ENCODE measurements around the gene FAM131B. TPM values are rescaled to one million over a fixed set of nuclear protein-coding genes. Genes with fewer than 3 reads are reported as not detected.

The FAM131B gene
- total RNA-seq, 1 donor from 2014 or later: 17.0 TPM

GRCh38 chr7:143396625-143397556 lies 34.4 kb upstream of the FAM131B start:
- DNase-seq (ENCODE audit: extremely low spot score, unreplicated experiment): no peak
- no peak for TF ChIP-seq CTCF (IDR thresholded peaks at IDR 0.05)
- Mint-ChIP-seq H3K4me1 (ENCODE audit: unreplicated experiment) (peaks cover 11% of the 10 kb centered on the region), H3K27me3 (ENCODE audit: unreplicated experiment) (peaks cover 13% of the 10 kb centered on the region), H3K36me3 (ENCODE audit: unreplicated experiment) (peaks cover 7% of the 10 kb centered on the region), H3K9me3 (ENCODE audit: unreplicated experiment) (no peaks in the 10 kb centered on the region), H3K4me3 (ENCODE audit: unreplicated experiment) (no peak overlapping the region), H3K27ac (ENCODE audit: unreplicated experiment) (no peak overlapping the region)

GRCh38 chr7:143396182-143396581 lies 33.7 kb upstream of the FAM131B start:
- H3K4me1 Mint-ChIP-seq (ENCODE audit: unreplicated experiment): peaks cover 17% of the 10 kb centered on the region
- H3K27ac Mint-ChIP-seq (ENCODE audit: unreplicated experiment): no peak overlapping the region
- H3K4me3 Mint-ChIP-seq (ENCODE audit: unreplicated experiment): no peak overlapping the region
- H3K36me3 Mint-ChIP-seq (ENCODE audit: unreplicated experiment): peaks cover 7% of the 10 kb centered on the region
- no peaks in the 10 kb centered on the region for H3K9me3 Mint-ChIP-seq (ENCODE audit: unreplicated experiment)
- TF ChIP-seq CTCF (IDR thresholded peaks at IDR 0.05): no peak
- DNase-seq (ENCODE audit: extremely low spot score, unreplicated experiment): no peak
- peaks cover 6% of the 10 kb centered on the region for H3K27me3 Mint-ChIP-seq (ENCODE audit: unreplicated experiment)

GRCh38 chr7:143395187-143396149 lies 33.0 kb upstream of the FAM131B start:
- no peak for DNase-seq (ENCODE audit: extremely low spot score, unreplicated experiment)
- Mint-ChIP-seq H3K27me3 (ENCODE audit: unreplicated experiment) (no peaks in the 10 kb centered on the region), H3K4me1 (ENCODE audit: unreplicated experiment) (peaks cover 23% of the 10 kb centered on the region), H3K9me3 (ENCODE audit: unreplicated experiment) (no peaks in the 10 kb centered on the region), H3K27ac (ENCODE audit: unreplicated experiment) (no peak overlapping the region), H3K4me3 (ENCODE audit: unreplicated experiment) (no peak overlapping the region), H3K36me3 (ENCODE audit: unreplicated experiment) (peaks cover 12% of the 10 kb centered on the region)
- TF ChIP-seq CTCF (IDR thresholded peaks at IDR 0.05): no peak

GRCh38 chr7:143394777-143395176 lies 32.3 kb upstream of the FAM131B start:
- no peak overlapping the region for H3K27ac Mint-ChIP-seq (ENCODE audit: unreplicated experiment)
- no peak overlapping the region for H3K4me3 Mint-ChIP-seq (ENCODE audit: unreplicated experiment)
- no peaks in the 10 kb centered on the region for H3K9me3 Mint-ChIP-seq (ENCODE audit: unreplicated experiment)
- no peaks in the 10 kb centered on the region for H3K27me3 Mint-ChIP-seq (ENCODE audit: unreplicated experiment)
- DNase-seq (ENCODE audit: extremely low spot score, unreplicated experiment): no peak
- H3K36me3 Mint-ChIP-seq (ENCODE audit: unreplicated experiment): peaks cover 19% of the 10 kb centered on the region
- peaks cover 30% of the 10 kb centered on the region for H3K4me1 Mint-ChIP-seq (ENCODE audit: unreplicated experiment)
- TF ChIP-seq CTCF (IDR thresholded peaks at IDR 0.05): no peak

Measured in osteocyte (in vitro differentiated cells).